Measurements from ENCODE around the gene PACSIN1.

DNA sequence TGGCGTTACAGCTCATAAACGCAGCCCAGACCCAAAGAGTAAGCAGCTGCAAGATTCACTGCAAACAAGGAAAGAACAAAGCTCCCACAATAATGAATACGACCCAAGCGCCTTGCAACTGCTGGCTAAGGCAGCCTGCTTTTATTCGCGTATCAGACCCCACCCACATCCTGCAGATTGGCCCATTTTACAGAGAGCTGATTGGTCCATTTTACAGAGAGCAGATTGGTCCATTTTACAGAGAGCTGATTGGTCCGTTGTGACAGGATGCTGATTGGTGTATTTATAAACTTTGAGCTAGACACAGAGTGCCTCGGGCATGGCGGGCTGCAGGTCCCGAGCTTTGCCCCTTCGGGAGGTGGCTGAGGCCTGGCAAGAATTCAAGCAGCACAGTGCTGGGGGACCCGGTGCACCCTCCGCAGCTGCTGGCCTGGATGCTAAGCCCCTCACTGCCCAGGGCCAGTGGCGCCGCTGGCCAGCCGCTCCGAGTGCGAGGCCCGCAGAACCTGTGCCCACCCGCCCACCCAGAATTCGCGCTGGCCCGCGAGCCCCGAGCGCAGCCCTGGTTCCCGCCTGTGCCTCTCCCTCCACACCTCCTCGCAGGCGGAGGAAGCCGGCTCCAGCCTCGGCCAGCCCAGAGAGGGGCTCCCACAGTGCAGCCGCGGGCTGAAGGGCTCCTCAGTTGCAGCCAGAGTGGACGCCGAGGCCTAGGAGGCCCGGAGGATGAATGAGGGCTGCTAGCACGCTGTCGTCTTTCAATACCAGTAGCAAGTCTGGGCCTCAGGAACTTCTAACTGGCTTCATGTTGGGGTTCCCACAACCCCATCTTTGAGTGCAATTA, 28.9 kb upstream of the PACSIN1 start:
- TF ChIP-seq, protein P1, sequence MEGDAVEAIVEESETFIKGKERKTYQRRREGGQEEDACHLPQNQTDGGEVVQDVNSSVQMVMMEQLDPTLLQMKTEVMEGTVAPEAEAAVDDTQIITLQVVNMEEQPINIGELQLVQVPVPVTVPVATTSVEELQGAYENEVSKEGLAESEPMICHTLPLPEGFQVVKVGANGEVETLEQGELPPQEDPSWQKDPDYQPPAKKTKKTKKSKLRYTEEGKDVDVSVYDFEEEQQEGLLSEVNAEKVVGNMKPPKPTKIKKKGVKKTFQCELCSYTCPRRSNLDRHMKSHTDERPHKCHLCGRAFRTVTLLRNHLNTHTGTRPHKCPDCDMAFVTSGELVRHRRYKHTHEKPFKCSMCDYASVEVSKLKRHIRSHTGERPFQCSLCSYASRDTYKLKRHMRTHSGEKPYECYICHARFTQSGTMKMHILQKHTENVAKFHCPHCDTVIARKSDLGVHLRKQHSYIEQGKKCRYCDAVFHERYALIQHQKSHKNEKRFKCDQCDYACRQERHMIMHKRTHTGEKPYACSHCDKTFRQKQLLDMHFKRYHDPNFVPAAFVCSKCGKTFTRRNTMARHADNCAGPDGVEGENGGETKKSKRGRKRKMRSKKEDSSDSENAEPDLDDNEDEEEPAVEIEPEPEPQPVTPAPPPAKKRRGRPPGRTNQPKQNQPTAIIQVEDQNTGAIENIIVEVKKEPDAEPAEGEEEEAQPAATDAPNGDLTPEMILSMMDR (IDR thresholded peaks at IDR 0.05), result no peak
- TF ChIP-seq POLR2A (IDR thresholded peaks at IDR 0.05), result no peak
